Mucosa of gallbladder (tissue), 1 donor: ENCODE measurements around the gene DIS3L2. TPM values are rescaled to one million over a fixed set of nuclear protein-coding genes. Genes with fewer than 3 reads are reported as not detected.
"Not testable (repeated sequence)": the region's sequence is repeated elsewhere in the genome, so short reads cannot be mapped to it uniquely, and the experiment has no call there.

ENCODE experiments used
- DNase-seq: peaks from one replicate; pipeline ENCODE4 v3.0.0-alpha.2; 2020; ENCODE audit warnings: low spot score
- total RNA-seq: library from RNA; stranded (reverse); gene quantifications from one replicate; pipeline ENCODE4 v1.2.1, GENCODE V29; 2021
- donor health status: DM: no; HTN: no; CAD: no.

DIS3L2 gene
- total RNA-seq, 1 donor from 2014 or later: 36.3 TPM

DNA sequence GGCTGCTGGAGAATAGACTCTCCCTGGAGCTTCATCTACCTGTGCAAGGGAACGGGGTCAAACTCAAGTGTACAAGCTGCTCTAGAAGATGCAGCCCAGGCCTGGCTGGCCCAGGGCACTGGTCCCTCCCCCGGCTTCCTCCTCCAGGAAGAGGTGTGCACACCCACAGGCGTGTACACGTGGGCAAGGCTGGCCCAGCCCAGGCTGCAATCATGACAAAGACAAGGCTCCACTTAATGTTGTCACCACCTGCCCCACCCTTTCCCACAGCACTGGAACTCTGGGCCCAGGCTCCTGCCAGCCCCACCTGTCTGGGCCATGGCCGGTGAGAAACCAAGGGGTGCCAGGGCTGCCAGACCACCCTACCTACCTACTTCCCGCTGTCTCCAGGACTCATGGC, 387.4 kb downstream of the DIS3L2 start:
- peak; percentile 37 for DNase-seq

DNA sequence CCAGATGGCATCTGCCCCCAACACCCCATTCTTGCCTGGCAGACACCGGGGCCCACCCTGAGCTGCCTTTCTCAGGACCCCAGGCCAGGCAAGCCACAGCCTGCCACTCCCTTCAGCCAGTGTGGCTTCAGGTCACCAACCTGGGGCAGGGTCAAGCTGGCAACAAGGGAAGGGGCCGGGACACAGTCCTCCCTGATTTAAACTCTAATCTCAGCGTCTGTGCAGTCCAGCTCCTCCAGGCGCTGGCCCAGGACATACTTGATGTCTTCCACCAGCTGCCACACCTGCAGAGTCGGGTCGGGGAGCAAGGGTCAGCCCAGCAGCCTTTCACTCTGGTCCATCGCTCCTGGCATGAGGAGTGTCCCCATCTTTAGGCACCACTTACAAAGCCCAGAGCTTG, 388.0 kb downstream of the DIS3L2 start:
- no peak for DNase-seq

DNA sequence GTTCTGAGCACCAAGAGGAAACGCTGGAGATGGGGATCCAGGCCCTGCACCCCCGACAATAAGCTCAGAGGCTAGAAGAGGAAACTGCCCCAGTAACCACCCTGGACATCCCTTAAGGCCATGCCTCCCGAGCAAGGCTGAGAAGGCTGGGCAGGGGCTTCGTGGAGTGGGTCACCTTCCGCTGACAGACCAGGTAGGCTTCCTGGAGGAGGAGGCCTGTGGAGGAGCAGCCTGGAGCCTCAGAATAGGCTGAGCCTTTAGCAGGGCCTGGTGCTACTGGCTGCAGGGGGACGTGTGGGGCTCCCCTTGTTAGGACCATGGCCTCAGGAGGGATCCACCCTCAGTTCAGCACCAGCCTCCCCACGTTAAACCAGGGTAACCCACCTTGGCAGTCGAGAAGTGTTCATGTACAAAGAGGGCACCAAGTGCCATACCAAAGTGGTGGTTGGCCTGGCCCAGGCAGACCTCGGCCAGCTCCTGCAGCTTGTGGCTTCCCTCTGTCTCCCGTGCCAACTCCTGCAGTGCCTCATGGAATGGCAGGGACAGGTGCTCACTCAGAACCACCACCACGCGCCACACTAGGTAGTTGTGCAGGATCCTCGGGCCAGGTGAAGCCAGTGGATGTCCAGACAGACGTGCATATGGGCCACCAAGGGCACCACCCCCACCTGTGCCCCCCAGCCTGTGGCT, 388.6 kb downstream of the DIS3L2 start:
- DNase-seq: no peak

DNA sequence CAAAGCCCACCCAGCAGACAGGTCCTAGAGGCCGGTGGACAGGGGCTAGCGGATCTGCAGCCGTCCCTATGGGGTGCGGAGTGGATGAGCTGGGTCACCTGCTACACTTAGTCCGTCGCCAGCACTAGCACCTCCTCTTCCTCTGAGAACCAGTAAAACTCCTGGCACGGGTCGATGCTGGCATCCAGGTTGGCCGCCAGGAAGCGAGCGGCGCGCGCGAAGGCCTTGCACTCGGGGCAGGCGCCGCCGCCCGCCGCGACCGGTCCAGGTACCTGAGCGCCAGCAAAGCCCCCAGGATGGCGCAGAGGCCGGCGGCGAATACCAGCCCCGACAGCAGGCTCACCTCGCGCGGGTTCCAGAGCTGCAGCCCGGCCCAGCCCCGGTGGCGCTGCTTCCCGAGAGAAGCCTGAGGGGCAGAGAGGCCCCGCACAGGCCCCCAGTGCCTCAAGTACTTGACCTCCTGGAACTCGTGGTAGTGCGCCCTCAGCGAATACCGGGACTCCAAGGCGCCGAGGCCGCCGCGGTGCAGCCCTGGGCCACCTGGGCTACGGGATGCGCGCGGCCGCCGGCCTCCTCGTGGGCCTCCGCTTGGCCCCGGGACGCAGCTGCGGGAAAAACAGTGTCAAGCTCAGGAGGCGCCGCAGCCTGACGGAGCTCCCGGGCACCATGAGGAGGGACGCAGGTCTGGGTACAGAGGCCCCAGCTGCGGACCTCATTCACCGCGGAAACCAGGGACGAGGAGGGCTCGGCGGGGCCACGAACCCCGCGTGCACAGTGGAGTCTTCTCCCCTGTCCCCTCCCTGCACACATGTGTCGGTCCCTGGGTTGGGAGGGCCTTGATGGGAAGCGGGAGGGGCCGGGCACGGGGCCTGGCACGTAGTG, 389.5 kb downstream of the DIS3L2 start:
- DNase-seq: peak; percentile 61

DNA sequence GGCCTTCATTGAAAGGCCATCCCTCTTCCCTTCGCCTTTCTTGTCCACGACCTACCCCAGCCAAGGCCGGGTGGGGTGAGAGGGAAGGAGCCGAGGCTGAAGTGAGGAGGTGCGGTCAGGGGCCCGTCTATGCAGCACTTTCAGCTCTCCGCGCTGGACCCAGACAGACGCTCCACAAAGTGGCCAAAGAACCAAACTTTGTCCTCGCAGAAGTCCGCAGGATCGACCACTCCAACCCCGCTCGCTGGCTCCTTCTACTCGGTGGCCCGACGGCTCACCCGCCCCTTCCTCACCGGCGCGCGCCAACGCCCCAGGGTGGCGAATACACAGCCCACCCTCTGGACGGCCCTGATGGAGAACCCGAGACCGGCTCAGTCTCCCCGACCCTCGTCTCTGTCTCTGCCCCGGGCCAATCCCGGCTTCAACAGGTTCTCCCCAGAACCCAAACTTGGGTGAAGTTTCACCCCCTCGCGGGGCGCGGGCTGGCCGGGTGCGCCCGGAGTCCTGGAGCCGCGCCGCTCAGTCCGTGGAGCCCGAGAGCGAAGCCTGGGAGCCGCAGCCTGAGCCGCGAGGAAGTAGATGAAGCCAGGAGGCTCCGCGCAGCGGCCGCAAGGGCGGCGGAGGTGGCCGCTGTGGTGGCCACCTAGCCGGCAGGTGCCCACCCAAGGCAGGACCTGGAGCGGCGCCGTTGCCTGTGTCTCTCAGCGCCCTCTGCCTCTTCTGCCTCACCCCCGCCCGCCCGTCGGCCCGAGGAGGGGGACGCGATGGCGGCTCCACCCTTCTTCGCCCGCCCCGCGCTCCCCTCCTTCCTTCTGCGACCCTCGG, 390.4 kb downstream of the DIS3L2 start:
- DNase-seq: no peak

DNA sequence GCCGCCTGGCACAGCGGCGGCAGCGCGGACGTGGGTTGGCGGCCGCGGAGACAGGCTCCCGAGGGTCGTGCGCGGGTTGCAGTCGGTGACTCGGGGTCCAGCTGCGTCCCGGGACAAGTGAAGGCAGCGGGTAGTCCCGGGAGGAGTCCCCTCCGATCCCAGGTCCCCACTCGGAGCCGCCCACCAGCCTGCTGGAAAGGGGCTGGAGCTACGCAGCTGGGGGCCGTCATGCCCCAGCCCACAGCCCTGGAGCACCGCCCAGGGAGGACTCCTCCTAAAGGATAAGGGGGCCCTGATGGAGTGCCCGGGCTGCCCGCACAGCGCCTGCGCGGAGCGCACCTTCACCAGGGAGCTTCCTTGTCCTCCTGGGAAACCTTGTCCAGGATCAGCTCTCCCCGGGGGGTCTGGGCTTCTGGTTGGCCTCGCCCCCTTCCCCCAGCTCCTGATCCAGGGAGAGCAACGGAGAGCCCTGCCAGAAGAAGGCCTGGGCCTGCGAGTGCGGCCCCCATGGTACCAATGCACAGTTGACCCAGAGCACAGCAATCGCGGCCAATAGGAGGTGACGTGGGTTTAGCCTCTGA, 391.1 kb downstream of the DIS3L2 start:
- no peak for DNase-seq

DNA sequence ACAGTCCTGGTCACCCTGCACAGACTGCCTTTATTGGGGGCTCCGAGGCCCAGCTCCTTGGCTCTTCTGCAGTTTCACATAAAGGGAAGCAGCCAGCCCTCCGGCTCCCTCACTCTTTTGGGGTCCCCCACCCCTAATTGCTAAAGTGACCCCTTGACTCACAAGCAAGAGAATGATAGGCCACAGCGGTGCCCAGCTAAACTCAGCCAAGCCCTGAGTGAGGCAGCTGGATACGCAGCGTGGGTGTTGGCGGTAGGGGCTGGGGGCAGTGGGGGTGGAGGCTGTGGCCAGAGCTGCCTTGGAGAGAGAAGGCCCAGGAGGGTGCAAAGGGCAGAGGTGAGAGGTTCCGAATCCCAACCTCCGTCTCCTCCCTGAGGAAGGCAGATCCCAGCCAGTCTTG, 391.6 kb downstream of the DIS3L2 start:
- DNase-seq: no peak

DNA sequence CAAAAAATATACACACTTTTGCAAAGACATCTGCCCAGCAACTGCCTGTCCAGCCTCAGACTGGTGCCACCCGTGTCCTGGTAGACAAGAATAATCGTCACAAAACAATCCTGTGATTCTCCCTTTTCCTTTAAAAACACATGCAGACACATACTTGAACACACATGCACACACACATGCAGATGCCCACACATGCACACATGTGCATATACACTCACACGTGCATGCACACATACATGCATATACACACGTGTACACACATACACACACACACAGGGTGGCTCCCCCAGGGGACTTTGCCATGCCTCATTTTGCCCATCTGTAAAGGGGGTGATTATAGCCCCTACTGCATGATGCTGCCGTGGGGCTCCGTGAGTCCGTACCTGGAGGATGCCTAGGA, 392.1 kb downstream of the DIS3L2 start:
- DNase-seq: no peak

DNA sequence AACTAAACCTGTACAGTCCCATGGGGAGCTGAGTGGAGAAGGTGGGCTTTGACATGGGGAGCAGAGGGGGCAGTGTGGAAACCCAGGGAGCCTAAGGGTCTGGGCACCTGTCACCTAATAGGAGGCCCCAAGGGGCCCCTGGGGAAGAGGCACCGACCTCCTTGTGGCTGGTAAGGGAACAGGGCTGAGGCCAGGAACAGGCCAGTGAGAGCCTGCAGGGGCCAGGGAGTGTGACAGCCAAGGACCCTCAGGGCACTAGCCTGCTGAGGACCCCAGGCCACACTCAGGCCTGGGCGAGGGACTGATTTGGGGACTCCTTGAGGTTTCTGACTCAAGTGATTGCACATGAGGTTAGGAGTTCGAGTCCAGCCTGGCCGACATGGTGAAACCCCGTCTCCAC, 392.6 kb downstream of the DIS3L2 start:
- no peak for DNase-seq

DNA sequence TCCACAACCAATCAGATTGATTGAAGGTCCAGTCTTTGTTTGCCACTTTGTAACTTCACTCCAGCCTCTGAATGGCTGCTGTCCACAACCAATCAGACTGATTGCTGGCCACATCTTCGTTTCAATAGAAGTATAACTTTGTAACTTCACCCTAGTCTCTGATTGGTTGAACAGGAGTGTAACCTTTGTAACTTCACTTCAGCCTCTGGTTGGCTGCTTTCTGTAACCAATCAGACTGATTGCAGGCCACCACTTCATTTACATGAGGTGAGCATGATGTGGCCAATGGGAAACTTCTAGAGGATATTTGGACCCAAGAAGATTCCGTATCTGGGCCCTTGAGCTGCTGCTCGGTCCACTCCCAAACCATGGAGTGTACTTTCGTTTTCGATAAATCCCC, 400.1 kb downstream of the DIS3L2 start:
- DNase-seq: no peak

DNA sequence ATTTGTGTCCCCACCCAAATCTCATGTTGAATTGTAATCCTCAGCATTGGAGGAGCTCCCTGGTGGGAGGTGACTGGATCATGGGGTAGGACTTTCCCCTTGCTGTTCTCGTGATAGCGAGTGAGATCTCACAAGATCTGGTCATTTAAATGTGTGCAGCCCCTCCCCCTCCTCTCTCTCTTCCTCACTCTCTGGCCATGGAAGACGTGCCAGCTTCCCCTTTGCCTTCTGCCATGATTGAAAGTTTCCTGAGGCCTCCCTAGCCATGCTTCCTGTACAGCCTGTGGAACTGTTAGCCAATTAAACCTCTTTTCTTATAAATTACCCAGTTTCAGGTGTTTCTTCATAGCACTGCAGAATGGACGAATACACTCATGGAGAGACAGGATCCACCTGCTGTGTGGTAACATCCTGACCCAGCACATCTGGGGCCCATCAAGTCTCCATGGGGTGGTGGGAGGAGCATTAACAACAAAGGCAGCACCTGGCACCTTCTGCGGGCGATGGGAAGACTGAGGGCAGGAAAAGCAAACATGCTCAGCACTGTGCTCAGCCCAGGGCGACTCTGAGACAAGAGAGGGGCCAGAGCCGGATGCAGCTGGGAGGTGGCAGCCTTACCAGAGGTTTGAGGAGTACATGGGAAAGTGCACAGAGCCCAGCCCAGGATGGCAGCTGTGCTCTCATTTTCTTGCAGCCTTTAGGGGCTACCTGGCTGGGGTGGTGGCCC, 400.8 kb downstream of the DIS3L2 start:
- DNase-seq: no peak

DNA sequence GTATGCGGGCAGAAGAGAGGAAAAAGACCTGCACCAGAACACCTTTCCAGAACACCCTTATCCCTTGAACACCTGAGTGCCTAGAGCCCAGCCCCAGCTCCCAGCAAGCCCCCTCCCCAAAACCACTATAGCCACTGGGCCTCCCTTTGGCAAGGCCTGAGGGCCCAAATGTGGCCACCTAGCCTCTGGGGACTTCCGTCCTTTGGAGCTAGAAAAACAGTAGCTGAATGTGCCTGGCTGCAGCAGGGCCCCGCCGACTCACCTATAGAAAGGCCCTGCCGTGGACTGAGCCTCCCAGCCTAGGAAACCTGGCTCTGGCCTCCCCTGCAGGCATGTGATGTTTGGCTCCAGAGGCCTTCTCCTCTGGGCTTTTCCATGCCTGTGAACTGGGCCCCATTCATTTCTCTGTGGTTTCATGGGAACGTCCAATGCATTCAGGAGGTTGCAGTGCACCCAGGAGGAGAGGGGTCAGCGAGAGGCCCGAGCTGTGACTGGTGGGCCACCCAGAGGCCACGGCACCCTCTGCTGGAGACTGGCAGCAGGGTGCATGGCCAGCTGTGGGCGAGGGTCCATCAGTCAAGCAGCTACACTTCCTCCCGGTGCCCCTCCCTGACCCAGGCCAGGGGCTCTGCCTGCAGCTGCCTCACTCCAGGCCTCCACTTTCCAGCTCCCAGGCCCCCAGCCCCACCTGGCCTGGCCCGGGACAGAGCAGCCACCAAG, 401.7 kb downstream of the DIS3L2 start:
- DNase-seq: not testable (repeated sequence)

DNA sequence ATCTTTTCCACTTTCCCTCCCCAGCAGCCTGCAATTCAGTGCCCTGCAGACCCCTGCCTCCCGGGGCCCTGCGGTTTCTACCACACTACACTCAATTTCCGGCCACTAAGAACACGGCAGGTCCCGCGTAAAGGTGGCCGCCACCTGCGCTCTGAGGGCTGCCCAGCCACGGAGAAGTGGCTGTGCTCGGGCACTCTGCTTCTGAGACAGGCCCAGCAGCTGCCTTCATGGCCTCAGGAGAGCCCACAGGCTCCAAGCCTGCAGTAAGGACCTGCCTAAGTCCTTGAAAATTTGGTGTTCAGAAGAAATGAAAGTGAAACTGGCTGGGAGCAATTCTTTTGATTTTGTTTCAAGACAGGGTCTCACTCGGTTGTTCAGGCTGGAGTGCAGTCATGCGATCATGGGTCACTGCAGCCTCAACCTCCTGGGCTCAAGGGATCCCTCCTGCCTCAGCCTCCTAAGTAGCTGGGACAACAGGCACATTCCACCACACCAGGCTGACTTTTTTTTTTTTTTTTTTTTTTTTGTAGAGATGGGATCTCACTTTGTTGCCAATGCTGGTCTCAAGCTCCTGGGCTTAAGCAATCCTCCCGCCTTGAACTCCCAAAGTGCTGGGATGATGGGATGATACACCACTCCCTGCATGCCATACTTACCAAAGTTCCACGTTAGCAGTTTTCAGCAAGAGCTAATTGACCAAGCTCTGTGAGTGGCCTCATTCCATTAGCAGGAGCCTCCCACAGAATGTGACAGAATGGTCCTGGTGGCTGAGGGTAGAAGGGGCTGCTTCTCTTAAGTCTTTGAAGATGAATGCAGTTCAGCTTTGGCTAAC, 402.5 kb downstream of the DIS3L2 start:
- no peak for DNase-seq

DNA sequence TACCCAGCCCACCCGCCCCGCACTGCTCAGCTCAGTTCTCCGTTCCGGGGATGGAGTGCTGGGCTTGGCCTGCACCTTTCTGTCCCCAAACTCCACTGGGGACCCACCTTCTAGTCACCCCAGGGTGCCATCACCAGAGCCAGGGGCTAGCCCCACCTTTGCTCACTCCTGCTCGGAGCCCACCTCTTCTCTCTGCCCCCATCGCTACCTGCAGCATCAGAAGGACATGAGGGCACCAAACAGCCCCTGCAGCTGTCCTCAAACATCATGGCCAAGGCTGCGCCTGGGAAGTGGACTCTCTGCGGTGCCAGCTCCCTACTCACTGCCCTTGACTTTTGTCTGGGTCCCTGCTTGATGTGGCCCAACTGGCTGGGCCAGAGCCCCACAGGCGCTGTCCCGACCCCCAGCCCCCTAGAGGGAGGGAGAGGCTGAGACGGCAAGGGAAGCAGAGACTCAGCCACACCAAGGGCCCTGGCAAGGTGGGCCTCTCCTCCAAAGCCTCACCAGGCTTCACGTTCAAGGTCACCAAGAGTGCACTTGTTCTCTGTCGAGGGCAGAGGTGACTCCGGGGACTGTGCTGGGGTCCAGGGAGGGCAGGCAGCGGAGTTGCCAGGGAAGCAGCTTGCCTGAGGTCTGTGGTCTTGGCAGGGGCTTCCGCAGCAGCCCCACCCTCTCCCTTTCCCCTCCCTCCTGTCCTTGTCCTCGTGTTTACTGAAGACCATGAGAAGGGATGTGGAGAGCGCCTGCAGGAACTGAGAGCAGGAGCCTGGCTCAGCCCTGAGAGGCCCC, 403.5 kb downstream of the DIS3L2 start:
- not testable (repeated sequence) for DNase-seq

DNA sequence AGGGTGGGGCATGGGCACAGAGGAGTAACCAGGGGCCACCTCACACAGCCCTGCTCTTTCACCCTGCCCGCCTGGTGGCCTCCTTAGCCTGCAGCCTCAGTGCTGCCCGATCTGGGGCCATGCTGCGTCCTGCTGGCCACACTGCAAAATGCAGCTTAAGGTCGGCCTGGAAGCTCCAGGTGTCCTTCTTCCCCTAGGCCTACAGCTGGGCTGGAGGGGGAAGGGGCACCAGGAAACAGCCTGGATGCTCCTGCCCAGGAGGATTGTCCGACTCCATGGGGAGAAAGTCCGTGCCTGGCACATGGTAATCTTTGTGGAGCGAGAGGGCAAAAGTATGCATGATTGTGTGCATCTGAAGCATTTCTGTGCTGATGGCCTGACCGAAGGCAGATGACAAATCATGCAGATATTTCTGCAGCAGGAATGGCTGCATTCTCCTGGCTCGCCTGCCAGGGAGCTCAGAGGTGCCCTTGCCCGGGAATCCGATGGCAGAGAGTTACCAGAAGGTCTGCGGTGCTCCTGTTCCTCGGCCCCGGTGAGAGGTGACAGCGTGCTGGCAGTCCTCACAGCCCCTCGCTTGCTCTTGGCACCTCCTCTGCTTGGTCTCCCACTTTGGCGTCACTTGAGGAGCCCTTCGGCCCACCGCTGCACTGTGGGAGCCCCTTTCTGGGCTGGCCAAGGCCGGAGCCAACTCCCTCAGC, 404.3 kb downstream of the DIS3L2 start:
- DNase-seq: peak; percentile 41

DNA sequence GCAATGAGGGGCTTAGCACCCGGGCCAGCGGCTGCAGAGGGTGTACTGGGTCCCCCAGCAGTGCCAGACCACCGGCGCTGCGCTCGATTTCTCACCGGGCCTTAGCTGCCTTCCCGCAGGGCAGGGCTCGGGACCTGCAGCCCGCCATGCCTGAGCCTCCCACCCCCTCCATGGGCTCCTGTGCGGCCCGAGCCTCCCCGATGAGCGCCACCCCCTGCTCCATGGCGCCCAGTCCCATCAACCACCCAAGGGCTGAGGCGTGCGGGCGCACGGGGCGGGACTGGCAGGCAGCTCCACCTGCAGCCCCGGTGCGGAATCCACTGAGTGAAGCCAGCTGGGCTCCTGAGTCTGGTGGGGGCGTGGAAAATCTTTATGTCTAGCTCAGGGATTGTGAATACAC, 404.9 kb downstream of the DIS3L2 start:
- DNase-seq: not testable (repeated sequence)

DNA sequence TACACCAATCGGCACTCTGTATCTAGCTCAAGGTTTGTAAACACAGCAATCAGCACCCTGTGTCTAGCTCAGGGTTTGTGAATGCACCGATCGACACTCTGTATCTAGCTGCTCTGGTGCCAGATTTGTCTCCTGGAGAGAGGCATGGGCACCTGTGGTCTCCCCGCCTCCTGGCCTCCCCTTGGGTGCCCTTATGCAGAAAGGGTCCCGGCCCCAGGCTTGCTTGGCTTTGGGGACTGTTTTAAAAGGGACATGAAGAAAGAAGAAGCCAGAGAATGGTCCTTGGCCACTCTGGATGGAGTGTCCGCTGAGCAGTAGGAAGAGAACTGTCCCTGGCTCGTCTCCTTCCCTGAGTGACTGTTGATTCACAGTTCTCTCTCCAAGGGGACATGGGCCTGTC, 405.5 kb downstream of the DIS3L2 start:
- DNase-seq: no peak

DNA sequence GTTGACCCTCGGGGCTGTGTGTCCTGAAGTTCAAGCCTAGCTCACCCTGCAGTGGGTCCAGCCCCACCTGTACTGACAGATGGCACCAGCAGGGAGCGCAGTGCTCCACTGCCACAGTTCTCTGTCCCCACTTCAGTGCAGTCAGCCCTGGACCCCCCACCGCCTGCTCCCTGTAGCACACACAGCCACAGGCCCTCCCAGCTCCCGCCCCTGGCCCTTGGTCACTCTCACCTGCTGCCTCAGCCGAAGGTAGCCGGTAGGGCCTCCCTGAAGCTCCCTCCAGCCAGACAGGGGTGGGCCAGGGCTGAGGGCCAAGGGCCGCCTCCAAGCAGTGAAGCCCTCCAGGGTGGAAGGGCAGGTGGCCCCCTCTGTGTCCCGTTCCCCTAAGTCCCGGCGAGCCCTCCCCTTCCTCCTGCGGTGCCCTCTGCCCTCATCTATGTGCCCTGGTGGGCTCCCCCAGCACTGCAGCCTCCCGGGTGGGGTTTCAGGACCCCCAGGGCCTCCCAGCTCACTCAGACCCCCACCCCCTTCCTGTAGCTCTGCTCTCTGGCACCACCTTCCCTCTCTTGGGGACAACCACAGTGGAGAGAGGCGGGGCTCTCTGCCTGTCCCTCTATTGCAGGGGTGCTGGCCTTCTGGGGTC, 406.2 kb downstream of the DIS3L2 start:
- DNase-seq: no peak
